Measurements from ENCODE around the gene LNX1. TPM values are rescaled to one million over a fixed set of nuclear protein-coding genes. Genes with fewer than 3 reads are reported as not detected.
A peak's percentile ranks its signal among the peaks of the same experiment; 100 is the strongest.

The LNX1 gene
- total RNA-seq, 1 experiment from 2014 or later: 9.3 TPM

DNA sequence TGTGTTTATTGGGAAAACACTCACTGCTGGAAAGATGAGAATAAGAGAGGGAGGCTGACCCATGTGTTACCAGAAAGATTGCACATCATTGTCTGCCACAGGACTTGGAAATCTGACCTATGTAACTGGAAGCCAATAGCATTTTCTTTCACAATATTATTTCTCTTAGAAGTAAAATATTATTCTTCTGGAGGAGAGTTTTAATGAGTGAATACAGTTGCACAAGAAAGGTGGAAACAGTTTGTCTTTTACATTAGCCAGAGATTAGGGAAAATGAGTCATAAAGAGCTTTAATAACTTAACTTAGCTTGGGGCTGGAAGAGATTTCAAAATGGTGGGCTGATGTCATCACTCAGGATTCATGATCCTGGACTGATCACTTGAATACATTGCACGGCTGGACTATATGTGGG is 31.5 kb upstream of the LNX1 start:
- Histone ChIP-seq H3K36me3 (ENCODE audit: control insufficient read depth, insufficient read depth, low read length) (no peaks in the 10 kb centered on the region), H3K9me3 (no peaks in the 10 kb centered on the region), H3K4me1 (peaks cover 9% of the 10 kb centered on the region), H3K27me3 (replicated peaks; ENCODE audit: control insufficient read depth, insufficient read depth, low read length) (no peaks in the 10 kb centered on the region), H3K4me3 (ENCODE audit: low read depth, low read length) (no peak overlapping the region)
- no peaks in the 10 kb centered on the region for H3K36me3 Mint-ChIP-seq (ENCODE audit: insufficient read depth, unreplicated experiment)
- H3K4me3 Mint-ChIP-seq (ENCODE audit: unreplicated experiment): no peak overlapping the region
- CTCF ChIA-PET: no interaction called here
- no peaks in the 10 kb centered on the region for H3K27me3 Mint-ChIP-seq (ENCODE audit: insufficient read depth, unreplicated experiment)
- H3K4me1 Mint-ChIP-seq (ENCODE audit: low read depth, unreplicated experiment): no peaks in the 10 kb centered on the region
- TF ChIP-seq, protein P1, sequence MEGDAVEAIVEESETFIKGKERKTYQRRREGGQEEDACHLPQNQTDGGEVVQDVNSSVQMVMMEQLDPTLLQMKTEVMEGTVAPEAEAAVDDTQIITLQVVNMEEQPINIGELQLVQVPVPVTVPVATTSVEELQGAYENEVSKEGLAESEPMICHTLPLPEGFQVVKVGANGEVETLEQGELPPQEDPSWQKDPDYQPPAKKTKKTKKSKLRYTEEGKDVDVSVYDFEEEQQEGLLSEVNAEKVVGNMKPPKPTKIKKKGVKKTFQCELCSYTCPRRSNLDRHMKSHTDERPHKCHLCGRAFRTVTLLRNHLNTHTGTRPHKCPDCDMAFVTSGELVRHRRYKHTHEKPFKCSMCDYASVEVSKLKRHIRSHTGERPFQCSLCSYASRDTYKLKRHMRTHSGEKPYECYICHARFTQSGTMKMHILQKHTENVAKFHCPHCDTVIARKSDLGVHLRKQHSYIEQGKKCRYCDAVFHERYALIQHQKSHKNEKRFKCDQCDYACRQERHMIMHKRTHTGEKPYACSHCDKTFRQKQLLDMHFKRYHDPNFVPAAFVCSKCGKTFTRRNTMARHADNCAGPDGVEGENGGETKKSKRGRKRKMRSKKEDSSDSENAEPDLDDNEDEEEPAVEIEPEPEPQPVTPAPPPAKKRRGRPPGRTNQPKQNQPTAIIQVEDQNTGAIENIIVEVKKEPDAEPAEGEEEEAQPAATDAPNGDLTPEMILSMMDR (IDR thresholded peaks at IDR 0.05; ENCODE audit: insufficient read depth in 1 of 2, low read depth in 1 of 2, low read length in 1 of 2, severe bottlenecking in 1 of 2, unreplicated experiment in 1 of 2): no peak
- peaks cover 11% of the 10 kb centered on the region for H3K9me3 Mint-ChIP-seq (ENCODE audit: unreplicated experiment)
- intact Hi-C loops (cut with micrococcal nuclease; ENCODE audit: unreplicated experiment): no loop called here
- POLR2A ChIA-PET: no interaction called here
- no peak overlapping the region for H3K27ac Mint-ChIP-seq (ENCODE audit: unreplicated experiment)
- no peak for DNase-seq
- no TSS peak for BruUV-seq (replicated peaks)

DNA sequence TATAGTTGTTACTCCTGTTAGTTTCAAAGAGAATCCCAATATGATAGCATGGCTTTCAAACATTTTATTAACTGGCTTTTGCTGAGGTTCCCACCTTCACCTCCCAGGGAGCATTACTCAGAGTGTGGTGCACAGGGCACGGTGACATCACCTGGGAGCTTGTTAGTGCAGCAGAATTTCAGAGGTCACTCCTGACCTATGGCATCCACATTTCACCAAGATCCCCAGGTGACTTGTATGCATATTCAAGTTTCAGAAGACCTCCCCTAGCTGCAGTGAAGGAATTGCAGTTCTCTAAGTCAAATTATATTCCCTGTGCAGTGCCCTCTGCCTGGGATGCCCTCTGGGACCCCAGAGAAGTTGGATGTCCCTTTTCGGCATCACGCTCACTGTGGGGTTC is 29.7 kb upstream of the LNX1 start:
- H3K9me3 ChIP-seq: no peaks in the 10 kb centered on the region
- no peaks in the 10 kb centered on the region for H3K36me3 ChIP-seq (ENCODE audit: control insufficient read depth, insufficient read depth, low read length)
- intact Hi-C loops (cut with micrococcal nuclease; ENCODE audit: unreplicated experiment): no loop called here
- H3K4me1 ChIP-seq: peaks cover 21% of the 10 kb centered on the region
- no peaks in the 10 kb centered on the region for H3K27me3 Mint-ChIP-seq (ENCODE audit: insufficient read depth, unreplicated experiment)
- H3K4me1 Mint-ChIP-seq (ENCODE audit: low read depth, unreplicated experiment): no peaks in the 10 kb centered on the region
- no TSS peak for BruUV-seq (replicated peaks)
- H3K4me3 Mint-ChIP-seq (ENCODE audit: unreplicated experiment): no peak overlapping the region
- POLR2A ChIA-PET: no interaction called here
- peaks cover 11% of the 10 kb centered on the region for H3K9me3 Mint-ChIP-seq (ENCODE audit: unreplicated experiment)
- no peak overlapping the region for H3K4me3 ChIP-seq (ENCODE audit: low read depth, low read length)
- TF ChIP-seq, protein P1 (IDR thresholded peaks at IDR 0.05; ENCODE audit: insufficient read depth in 1 of 2, low read depth in 1 of 2, low read length in 1 of 2, severe bottlenecking in 1 of 2, unreplicated experiment in 1 of 2): peak in 1 of 2 experiments; percentile 4
- H3K27ac Mint-ChIP-seq (ENCODE audit: unreplicated experiment): no peak overlapping the region
- DNase-seq: peak in 1 of 2 experiments; percentile 11
- CTCF ChIA-PET: interaction anchor here (0.8 kb wide), 1 partner anchor 85 kb away, joined by 3 read pairs; no protein-coding TSS in a partner anchor
- H3K27me3 ChIP-seq (replicated peaks; ENCODE audit: control insufficient read depth, insufficient read depth, low read length): no peaks in the 10 kb centered on the region
- no peaks in the 10 kb centered on the region for H3K36me3 Mint-ChIP-seq (ENCODE audit: insufficient read depth, unreplicated experiment)

DNA sequence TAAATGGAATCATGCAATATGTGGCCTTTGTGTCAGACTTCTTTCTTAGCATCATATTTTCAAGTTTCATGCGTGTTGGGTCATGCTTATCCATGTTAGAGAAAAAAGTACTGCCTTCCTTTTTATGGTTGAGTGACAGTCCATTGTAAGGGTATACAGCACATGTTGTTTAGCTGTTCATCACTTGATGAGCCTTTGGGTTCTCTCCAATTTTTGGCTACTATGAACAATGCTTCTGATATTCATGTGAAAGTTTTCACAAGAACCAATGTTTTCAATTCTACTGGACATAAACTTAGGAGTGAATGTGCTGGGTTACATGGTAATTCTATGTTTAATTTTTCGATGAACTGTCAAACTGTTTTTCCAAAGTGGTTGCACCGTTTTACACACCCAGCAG is 28.1 kb upstream of the LNX1 start:
- Mint-ChIP-seq H3K9me3 (ENCODE audit: unreplicated experiment) (peaks cover 8% of the 10 kb centered on the region), H3K4me3 (ENCODE audit: unreplicated experiment) (no peak overlapping the region), H3K27me3 (ENCODE audit: insufficient read depth, unreplicated experiment) (no peaks in the 10 kb centered on the region), H3K27ac (ENCODE audit: unreplicated experiment) (no peak overlapping the region), H3K4me1 (ENCODE audit: low read depth, unreplicated experiment) (no peaks in the 10 kb centered on the region), H3K36me3 (ENCODE audit: insufficient read depth, unreplicated experiment) (no peaks in the 10 kb centered on the region)
- no peak for DNase-seq
- Histone ChIP-seq H3K4me3 (ENCODE audit: low read depth, low read length) (no peak overlapping the region), H3K27me3 (replicated peaks; ENCODE audit: control insufficient read depth, insufficient read depth, low read length) (no peaks in the 10 kb centered on the region), H3K4me1 (peaks cover 21% of the 10 kb centered on the region), H3K9me3 (no peaks in the 10 kb centered on the region), H3K36me3 (ENCODE audit: control insufficient read depth, insufficient read depth, low read length) (no peaks in the 10 kb centered on the region)
- CTCF ChIA-PET: no interaction called here
- TF ChIP-seq, protein P1 (IDR thresholded peaks at IDR 0.05; ENCODE audit: insufficient read depth in 1 of 2, low read depth in 1 of 2, low read length in 1 of 2, severe bottlenecking in 1 of 2, unreplicated experiment in 1 of 2): no peak
- no TSS peak for BruUV-seq (replicated peaks)
- intact Hi-C loops (cut with micrococcal nuclease; ENCODE audit: unreplicated experiment): loop anchor here (5.0 to 10.0 kb wide), 3 partner anchors 33 to 155 kb away; no protein-coding TSS in a partner anchor
- POLR2A ChIA-PET: no interaction called here
